Fibroblast of lung (primary cell): Measurements from ENCODE around the gene PCDH9. TPM values are rescaled to one million over a fixed set of nuclear protein-coding genes. Genes with fewer than 3 reads are reported as not detected.

ENCODE experiments used
- DNase-seq, 2 donors: peaks; one replicate each; pipeline versions ENCODE4 v3.0.0 to v3.0.0-alpha.2; 2010; ENCODE audit warnings: low read depth in 2 of 2
- H2AFZ ChIP-seq: 2 replicates; pipeline ENCODE4 v1.5.1; 2012; ENCODE audit warnings: low read length, control low read depth, inconsistent platforms
- H3K27ac ChIP-seq: 2 replicates; pipeline ENCODE4 v1.5.1; 2011; ENCODE audit warnings: low read length, control low read depth; ENCODE audit not compliant: insufficient read depth
- H3K27me3 ChIP-seq: 2 replicates; pipeline ENCODE4 v1.5.1; 2011; ENCODE audit warnings: mild to moderate bottlenecking, low read length; ENCODE audit not compliant: control insufficient read depth, insufficient read depth
- H3K36me3 ChIP-seq: 2 replicates; pipeline ENCODE4 v1.5.1; 2011; ENCODE audit warnings: low read length; ENCODE audit not compliant: control insufficient read depth, insufficient read depth
- H3K4me1 ChIP-seq: 2 replicates; pipeline ENCODE4 v1.5.1; 2011; ENCODE audit warnings: low read length; ENCODE audit not compliant: control insufficient read depth, insufficient read depth; ENCODE audit errors: extremely low read depth
- H3K4me2 ChIP-seq: 2 replicates; pipeline ENCODE4 v1.5.1; 2011; ENCODE audit warnings: low read length, control low read depth; ENCODE audit not compliant: insufficient read depth; ENCODE audit errors: extremely low read depth
- H3K4me3 ChIP-seq, 4 experiments: fragments of 200-600 bp in 1 of 4; sonication (generic) in 1 of 4; replicated peaks in 1 of 4; 2 replicates each; pipeline ENCODE4 v1.5.1; 2011 to 2016; ENCODE audit warnings: low read length in 4 of 4, low read depth in 3 of 4, mild to moderate bottlenecking in 3 of 4, control low read depth in 2 of 4, inconsistent platforms in 1 of 4, mixed read lengths in 1 of 4; ENCODE audit not compliant: insufficient read depth in 1 of 4; ENCODE audit errors: control extremely low read depth in 1 of 4
- H3K79me2 ChIP-seq: 2 replicates; pipeline ENCODE4 v1.5.1; 2012; ENCODE audit warnings: mild to moderate bottlenecking, low read length, inconsistent platforms; ENCODE audit not compliant: control insufficient read depth, insufficient read depth
- H3K9ac ChIP-seq: 2 replicates; pipeline ENCODE4 v1.5.1; 2011; ENCODE audit warnings: mild to moderate bottlenecking, low read length, control low read depth; ENCODE audit not compliant: insufficient read depth
- H3K9me3 ChIP-seq: 2 replicates; pipeline ENCODE4 v1.5.1; 2012; ENCODE audit warnings: low read depth, low read length; ENCODE audit not compliant: control insufficient read depth, insufficient read depth
- H4K20me1 ChIP-seq: 2 replicates; pipeline ENCODE4 v1.5.1; 2011; ENCODE audit warnings: low read length; ENCODE audit not compliant: control insufficient read depth, insufficient read depth; ENCODE audit errors: extremely low read depth
- EZH2 ChIP-seq: IDR thresholded peaks from 2 replicates; pipeline ENCODE4 v1.5.1; 2012; ENCODE audit warnings: low read length, control low read depth, mild to moderate bottlenecking; ENCODE audit errors: missing control alignments
- polyA plus RNA-seq, 2 donors: library from polyadenylated mRNA; depleted of rRNA in 1 of 2; stranded (reverse) in 1 of 2; unstranded in 1 of 2; fragments of >200 nt; gene quantifications; 2 replicates each; pipeline ENCODE4 v1.2.1, GENCODE V29; 2011 to 2012; ENCODE audit warnings: missing spikeins in 1 of 2
- total RNA-seq: library from RNA; depleted of rRNA; stranded (reverse); fragments of >200 nt; gene quantifications from 2 replicates; pipeline ENCODE4 v1.2.1, GENCODE V29; 2014
- TF ChIP-seq, protein P1 (sequence below), 2 donors: IDR thresholded peaks in 1 of 2; conservative IDR thresholded peaks in 1 of 2; 1 replicate in 1 of 2; 2 replicates in 1 of 2; pipeline ENCODE4 v1.5.1; 2011 to 2012; ENCODE audit warnings: low read length in 2 of 2, control low read depth in 1 of 2, inconsistent platforms in 1 of 2, low read depth in 1 of 2, mild to moderate bottlenecking in 1 of 2

PCDH9 gene
- total and polyA plus RNA-seq, 2 donors (not counting 1 experiment from before 2014, with no cell fraction given) = 0.50 to 0.67 TPM

DNA sequence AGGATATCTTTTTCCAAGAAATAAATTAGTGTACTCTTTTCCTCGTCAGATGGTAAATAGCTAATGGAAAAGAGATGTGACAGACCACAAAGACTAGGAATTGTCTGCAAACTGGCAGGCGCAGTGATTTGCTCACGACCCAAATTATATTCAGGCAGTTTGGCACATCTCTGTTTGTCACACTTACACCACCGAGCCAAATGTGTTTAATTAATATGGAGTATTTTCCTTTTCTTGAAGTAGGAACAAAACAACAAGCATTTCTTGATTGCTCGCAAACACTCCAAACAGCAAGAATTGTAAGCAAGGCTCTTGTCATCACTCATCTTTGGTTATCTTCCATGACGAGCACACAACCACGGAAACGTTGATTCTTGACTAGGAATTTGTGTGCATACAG, 884.2 kb downstream of the PCDH9 start:
- H2AFZ ChIP-seq = no peak overlapping the region
- no peaks in the 10 kb centered on the region for H3K4me1 ChIP-seq
- H4K20me1 ChIP-seq = no peaks in the 10 kb centered on the region
- no peaks in the 10 kb centered on the region for H3K9me3 ChIP-seq
- TF ChIP-seq, protein P1, sequence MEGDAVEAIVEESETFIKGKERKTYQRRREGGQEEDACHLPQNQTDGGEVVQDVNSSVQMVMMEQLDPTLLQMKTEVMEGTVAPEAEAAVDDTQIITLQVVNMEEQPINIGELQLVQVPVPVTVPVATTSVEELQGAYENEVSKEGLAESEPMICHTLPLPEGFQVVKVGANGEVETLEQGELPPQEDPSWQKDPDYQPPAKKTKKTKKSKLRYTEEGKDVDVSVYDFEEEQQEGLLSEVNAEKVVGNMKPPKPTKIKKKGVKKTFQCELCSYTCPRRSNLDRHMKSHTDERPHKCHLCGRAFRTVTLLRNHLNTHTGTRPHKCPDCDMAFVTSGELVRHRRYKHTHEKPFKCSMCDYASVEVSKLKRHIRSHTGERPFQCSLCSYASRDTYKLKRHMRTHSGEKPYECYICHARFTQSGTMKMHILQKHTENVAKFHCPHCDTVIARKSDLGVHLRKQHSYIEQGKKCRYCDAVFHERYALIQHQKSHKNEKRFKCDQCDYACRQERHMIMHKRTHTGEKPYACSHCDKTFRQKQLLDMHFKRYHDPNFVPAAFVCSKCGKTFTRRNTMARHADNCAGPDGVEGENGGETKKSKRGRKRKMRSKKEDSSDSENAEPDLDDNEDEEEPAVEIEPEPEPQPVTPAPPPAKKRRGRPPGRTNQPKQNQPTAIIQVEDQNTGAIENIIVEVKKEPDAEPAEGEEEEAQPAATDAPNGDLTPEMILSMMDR (conservative IDR thresholded peaks at IDR 0.05 in 1 of 2, IDR thresholded peaks at IDR 0.05 in 1 of 2; ENCODE audit: low read depth in 1 of 2, low read length in 2 of 2) = no peak
- TF ChIP-seq EZH2 = no peak
- no peaks in the 10 kb centered on the region for H3K36me3 ChIP-seq
- no peak overlapping the region for H3K9ac ChIP-seq
- no peaks in the 10 kb centered on the region for H3K27me3 ChIP-seq
- no peak overlapping the region for H3K4me3 ChIP-seq
- H3K79me2 ChIP-seq = no peaks in the 10 kb centered on the region
- no peak for DNase-seq
- no peak overlapping the region for H3K27ac ChIP-seq
- H3K4me2 ChIP-seq = no peak overlapping the region

DNA sequence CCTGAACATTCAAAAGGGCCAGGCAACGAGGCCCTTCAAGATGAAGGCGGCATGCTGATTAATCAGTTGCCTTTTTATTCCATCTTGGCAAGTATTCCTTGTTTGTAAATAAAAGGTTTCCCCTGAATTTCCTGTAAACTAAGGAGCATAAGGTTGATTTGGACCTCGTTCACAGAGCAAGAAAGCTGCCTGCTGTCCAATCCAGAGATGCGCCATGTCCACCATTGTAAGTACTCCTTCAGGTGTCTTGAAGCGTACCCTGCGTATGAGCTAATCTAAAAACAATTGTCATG, 884.7 kb downstream of the PCDH9 start:
- Histone ChIP-seq H3K79me2 (no peaks in the 10 kb centered on the region), H4K20me1 (no peaks in the 10 kb centered on the region), H3K9ac (no peak overlapping the region), H3K27me3 (no peaks in the 10 kb centered on the region), H3K27ac (no peak overlapping the region), H3K9me3 (no peaks in the 10 kb centered on the region), H3K4me1 (no peaks in the 10 kb centered on the region), H3K4me3 (no peak overlapping the region), H3K4me2 (no peak overlapping the region), H3K36me3 (no peaks in the 10 kb centered on the region), H2AFZ (no peak overlapping the region)
- DNase-seq = no peak
- TF ChIP-seq EZH2 = no peak
- TF ChIP-seq, protein P1 (conservative IDR thresholded peaks at IDR 0.05 in 1 of 2, IDR thresholded peaks at IDR 0.05 in 1 of 2; ENCODE audit: low read depth in 1 of 2, low read length in 2 of 2) = no peak

DNA sequence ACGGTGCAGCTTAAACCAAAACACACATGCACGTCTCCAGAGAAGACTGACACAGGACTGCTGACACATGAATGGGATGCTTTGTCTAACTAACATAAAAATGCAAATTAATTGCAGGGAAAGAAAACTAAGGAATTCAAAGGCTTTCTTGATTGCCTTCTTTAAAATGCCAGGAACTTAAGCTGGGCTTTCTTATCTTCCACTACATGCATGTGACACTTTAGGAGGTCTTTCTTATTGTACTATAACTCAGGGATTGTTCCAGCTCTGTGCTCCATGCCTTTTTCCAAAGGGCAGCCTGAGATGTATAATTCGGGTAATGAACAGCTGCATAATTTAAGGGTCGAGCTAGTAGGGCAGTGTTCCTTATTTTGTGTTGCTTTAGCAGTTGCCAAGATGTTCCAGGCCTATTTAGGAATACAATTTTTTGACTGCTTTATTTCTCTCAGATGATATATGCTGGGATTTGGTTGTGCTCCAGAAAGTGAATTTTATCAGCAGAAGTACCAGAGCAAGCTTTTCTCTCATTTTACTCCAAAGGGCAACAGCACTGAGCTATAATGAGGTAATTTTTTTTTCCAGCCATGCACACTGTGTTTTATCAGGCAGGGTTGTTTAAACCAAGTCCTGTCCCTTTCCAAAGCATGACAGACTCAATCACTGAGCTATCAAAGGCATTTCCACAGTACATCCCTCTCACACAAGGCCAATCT, 885.2 kb downstream of the PCDH9 start:
- H3K4me3 ChIP-seq = no peak overlapping the region
- no peaks in the 10 kb centered on the region for H4K20me1 ChIP-seq
- H3K9me3 ChIP-seq = no peaks in the 10 kb centered on the region
- H3K27ac ChIP-seq = no peak overlapping the region
- no peaks in the 10 kb centered on the region for H3K27me3 ChIP-seq
- no peaks in the 10 kb centered on the region for H3K4me1 ChIP-seq
- TF ChIP-seq EZH2 = no peak
- TF ChIP-seq, protein P1 (conservative IDR thresholded peaks at IDR 0.05 in 1 of 2, IDR thresholded peaks at IDR 0.05 in 1 of 2; ENCODE audit: low read depth in 1 of 2, low read length in 2 of 2) = no peak
- H3K36me3 ChIP-seq = no peaks in the 10 kb centered on the region
- H3K4me2 ChIP-seq = no peak overlapping the region
- no peaks in the 10 kb centered on the region for H3K79me2 ChIP-seq
- H2AFZ ChIP-seq = no peak overlapping the region
- peak in 1 of 2 donors; percentile 31 for DNase-seq
- no peak overlapping the region for H3K9ac ChIP-seq
